Loucy (cell line): Measurements from ENCODE around the gene CILP.

Source experiments
- CTCF ChIP-seq: fragments of 200-600 bp; sonication (generic); conservative IDR thresholded peaks from 2 replicates; pipeline ENCODE4 v1.5.1; 2014; ENCODE audit warnings: mild to moderate bottlenecking, antibody characterized with exemption, low read length
- EZH2phosphoT487 ChIP-seq: fragments of 200-600 bp; IDR thresholded peaks from 2 replicates; pipeline ENCODE4 v1.6.1; 2018; ENCODE audit warnings: antibody characterized with exemption, mild to moderate bottlenecking, moderate library complexity, borderline replicate concordance

DNA sequence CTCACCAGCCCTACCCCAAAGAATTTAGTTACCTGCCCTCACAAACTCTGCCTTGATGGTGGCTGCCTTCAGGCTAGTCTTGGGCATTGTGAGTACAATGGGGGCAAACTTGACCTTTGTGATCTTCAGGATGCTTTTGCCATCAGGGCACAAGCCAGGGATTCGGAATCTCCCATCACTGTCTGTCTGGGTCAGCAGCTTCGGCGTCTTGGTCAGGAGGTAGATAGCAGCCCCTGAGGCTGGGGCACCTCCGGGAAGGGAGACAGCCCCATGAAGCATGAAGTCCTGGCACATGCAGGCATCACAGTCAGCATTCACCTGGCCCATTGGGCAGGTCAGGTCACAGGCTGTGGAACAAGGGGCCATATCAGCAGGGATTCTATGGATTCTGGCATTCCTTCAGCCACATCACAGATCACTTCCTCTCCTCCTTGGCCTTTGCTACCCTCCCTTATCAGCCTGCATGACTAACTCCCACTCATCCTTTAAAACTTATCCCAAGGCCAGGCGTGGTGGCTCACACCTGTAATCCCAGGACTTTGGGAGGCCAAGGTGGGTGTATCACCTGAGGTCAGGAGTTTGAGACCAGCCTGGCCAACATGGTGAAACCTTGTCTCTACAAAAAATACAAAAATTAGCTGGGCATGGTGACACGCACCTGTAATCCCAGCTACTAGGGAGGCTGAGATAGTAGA, 6.9 kb downstream of the CILP start:
- TF ChIP-seq CTCF (no peak), EZH2phosphoT487 (no peak)
